UCSD-AML1 (cell line): ENCODE measurements around the gene PCDHGA4.
"Not testable (repeated sequence)": the region's sequence is repeated elsewhere in the genome, so short reads cannot be mapped to it uniquely, and the experiment has no call there.

Experiments used
- DNase-seq: peaks from one replicate; lab custom pipeline; 2025; ENCODE audit not compliant: unreplicated experiment; lab: John Stamatoyannopoulos, UW

The PCDHGA4 gene

GRCh38 chr5:141382469-141383294, 27.9 kb downstream of the PCDHGA4 start, which contains the start of gene PCDHGA7:
PCDHGA7 (plus strand) TSS chr5:141382742; CDS start chr5:141382900, 158 bp downstream.
- DNase-seq = no peak

GRCh38 chr5:141383345-141383744, 28.5 kb downstream of the PCDHGA4 start:
- no peak for DNase-seq

GRCh38 chr5:141384471-141385267, 29.8 kb downstream of the PCDHGA4 start:
- DNase-seq = no peak

GRCh38 chr5:141387557-141388311, 32.9 kb downstream of the PCDHGA4 start, which contains the start of gene PCDHGB4:
PCDHGB4 (plus strand) TSS chr5:141387698; CDS start chr5:141387885, 187 bp downstream.
- DNase-seq = peak; percentile 50

GRCh38 chr5:141388661-141389060, 33.8 kb downstream of the PCDHGA4 start:
- DNase-seq = no peak

- no peak for DNase-seq
Measured at GRCh38 chr5:141389153-141390042, 34.6 kb downstream of the PCDHGA4 start.

GRCh38 chr5:141392429-141393198, 37.8 kb downstream of the PCDHGA4 start, which contains the start of gene PCDHGA8:
PCDHGA8 (plus strand) TSS chr5:141392633; CDS start chr5:141392814, 181 bp downstream.
- DNase-seq = no peak

- no peak for DNase-seq
Measured at GRCh38 chr5:141393267-141393666, 38.4 kb downstream of the PCDHGA4 start.

- DNase-seq = not testable (repeated sequence)
Measured at GRCh38 chr5:141394401-141395187, 39.8 kb downstream of the PCDHGA4 start.

- not testable (repeated sequence) for DNase-seq
Measured at GRCh38 chr5:141397756-141398551, 43.1 kb downstream of the PCDHGA4 start, which contains the start of gene PCDHGB5. PCDHGB5 (plus strand) TSS chr5:141397947; CDS start chr5:141398128, 181 bp downstream.

- DNase-seq = no peak
Measured at GRCh38 chr5:141398608-141399007, 43.8 kb downstream of the PCDHGA4 start.

GRCh38 chr5:141399555-141400258, 44.9 kb downstream of the PCDHGA4 start:
- DNase-seq = no peak

- DNase-seq = no peak
Measured at GRCh38 chr5:141402553-141403243, 47.9 kb downstream of the PCDHGA4 start, which contains the start of gene PCDHGA9. PCDHGA9 (plus strand) TSS chr5:141402778; CDS start chr5:141402953, 175 bp downstream.

- no peak for DNase-seq
Measured at GRCh38 chr5:141403387-141403786, 48.6 kb downstream of the PCDHGA4 start.
